Esophagus squamous epithelium (tissue), 5 donors: Measurements from ENCODE around the gene DDX55. TPM values are rescaled to one million over a fixed set of nuclear protein-coding genes. Genes with fewer than 3 reads are reported as not detected.

Experiments used
- DNase-seq: peaks from one replicate; lab custom pipeline; 2025; lab: John Stamatoyannopoulos, UW
- H3K27ac ChIP-seq, 4 donors: fragments of 200-600 bp; sonication (generic); one replicate each; pipeline ENCODE4 v1.5.1; 2016 to 2019; ENCODE audit warnings: mild to moderate bottlenecking in 1 of 4
- H3K27me3 ChIP-seq, 4 donors: fragments of 200-600 bp; sonication (generic); 1 replicate in 3 of 4; 2 replicates in 1 of 4; pipeline versions ENCODE4 v1.5.1 to v1.6.0; 2017 to 2021; ENCODE audit warnings: antibody characterized with exemption in 1 of 4
- H3K36me3 ChIP-seq, 3 donors: fragments of 200-600 bp; sonication (generic); one replicate each; pipeline ENCODE4 v1.5.1; 2016 to 2019
- H3K4me1 ChIP-seq, 3 donors: fragments of 200-600 bp; sonication (generic); one replicate each; pipeline ENCODE4 v1.5.1; 2017 to 2019
- H3K4me3 ChIP-seq, 4 donors: fragments of 200-600 bp; sonication (generic); 1 replicate in 3 of 4; 2 replicates in 1 of 4; pipeline ENCODE4 v1.5.1; 2016 to 2019; ENCODE audit warnings: mild to moderate bottlenecking in 2 of 4, moderate library complexity in 1 of 4
- H3K9me3 ChIP-seq, 3 donors: fragments of 200-600 bp; sonication (generic); one replicate each; pipeline ENCODE4 v1.5.1; 2016 to 2019
- POLR2A ChIP-seq, 4 donors: fragments of 450-650 bp; IDR thresholded peaks; one replicate each; pipeline ENCODE4 v1.6.1; 2017; ENCODE audit warnings: antibody characterized with exemption in 4 of 4, mild to moderate bottlenecking in 4 of 4, moderate library complexity in 3 of 4
- WGBS, 2 donors: methylation state at CpG; one replicate each; pipeline ENCODE4 v1.1.5; 2018; 5-methylcytosine and 5-hydroxymethylcytosine counted together
- intact Hi-C: fragments of 100-400 bp; cut with DNase I; formaldehyde crosslinking; loops from one replicate; pipeline ENCODE4 v1.15.0; 2022
- small RNA-seq, 4 donors: library from RNA; depleted of rRNA; stranded (forward); fragments of <200 nt; gene quantifications; one replicate each; pipeline ENCODE3, GENCODE V24; 2016
- total RNA-seq, 4 donors: library from RNA; depleted of rRNA; stranded (reverse); fragments of >200 nt; gene quantifications; one replicate each; pipeline ENCODE4 v1.1.0, GENCODE V29; 2016
- TF ChIP-seq, protein P1 (sequence below), 6 experiments: fragments of 450-650 bp in 4 of 6; fragments of 200-600 bp in 2 of 6; sonication (generic) in 2 of 6; IDR thresholded peaks; one replicate each; pipeline ENCODE4 v1.5.1; 2016 to 2019; ENCODE audit warnings: antibody characterized with exemption in 6 of 6, mild to moderate bottlenecking in 4 of 6, moderate library complexity in 4 of 6
- donor health status: DM: yes; HTN: yes; CAD: no.

Gene DDX55
- total RNA-seq, 4 donors from 2014 or later: 18.7 to 28.3 (median 20.3) TPM

DNA sequence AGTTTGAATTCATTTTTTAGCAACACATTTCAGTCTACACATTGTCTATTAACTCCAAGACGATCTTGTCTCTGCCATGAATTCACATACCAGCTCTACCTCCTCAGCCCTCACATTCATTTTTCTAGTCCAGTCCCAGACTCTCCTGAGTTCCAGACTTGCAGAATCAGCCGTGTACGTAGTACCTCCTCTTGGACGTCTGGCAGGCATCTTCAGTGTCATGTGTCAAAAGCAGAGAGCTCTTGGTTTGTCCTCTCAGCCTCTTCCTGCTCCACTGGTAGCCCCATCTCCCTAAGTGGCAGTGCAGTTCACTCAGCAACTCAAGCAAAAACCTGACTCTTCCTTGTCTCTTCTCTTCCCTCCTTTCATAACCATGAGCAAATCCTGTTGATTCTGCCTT is 54.5 kb downstream of the DDX55 start:
- no peak for TF ChIP-seq POLR2A (IDR thresholded peaks at IDR 0.05)
- TF ChIP-seq, protein P1, sequence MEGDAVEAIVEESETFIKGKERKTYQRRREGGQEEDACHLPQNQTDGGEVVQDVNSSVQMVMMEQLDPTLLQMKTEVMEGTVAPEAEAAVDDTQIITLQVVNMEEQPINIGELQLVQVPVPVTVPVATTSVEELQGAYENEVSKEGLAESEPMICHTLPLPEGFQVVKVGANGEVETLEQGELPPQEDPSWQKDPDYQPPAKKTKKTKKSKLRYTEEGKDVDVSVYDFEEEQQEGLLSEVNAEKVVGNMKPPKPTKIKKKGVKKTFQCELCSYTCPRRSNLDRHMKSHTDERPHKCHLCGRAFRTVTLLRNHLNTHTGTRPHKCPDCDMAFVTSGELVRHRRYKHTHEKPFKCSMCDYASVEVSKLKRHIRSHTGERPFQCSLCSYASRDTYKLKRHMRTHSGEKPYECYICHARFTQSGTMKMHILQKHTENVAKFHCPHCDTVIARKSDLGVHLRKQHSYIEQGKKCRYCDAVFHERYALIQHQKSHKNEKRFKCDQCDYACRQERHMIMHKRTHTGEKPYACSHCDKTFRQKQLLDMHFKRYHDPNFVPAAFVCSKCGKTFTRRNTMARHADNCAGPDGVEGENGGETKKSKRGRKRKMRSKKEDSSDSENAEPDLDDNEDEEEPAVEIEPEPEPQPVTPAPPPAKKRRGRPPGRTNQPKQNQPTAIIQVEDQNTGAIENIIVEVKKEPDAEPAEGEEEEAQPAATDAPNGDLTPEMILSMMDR (IDR thresholded peaks at IDR 0.05): no peak
- 80 to 86% methylated on average over 4 of the region's 4 CpGs for WGBS, 2 donors

DNA sequence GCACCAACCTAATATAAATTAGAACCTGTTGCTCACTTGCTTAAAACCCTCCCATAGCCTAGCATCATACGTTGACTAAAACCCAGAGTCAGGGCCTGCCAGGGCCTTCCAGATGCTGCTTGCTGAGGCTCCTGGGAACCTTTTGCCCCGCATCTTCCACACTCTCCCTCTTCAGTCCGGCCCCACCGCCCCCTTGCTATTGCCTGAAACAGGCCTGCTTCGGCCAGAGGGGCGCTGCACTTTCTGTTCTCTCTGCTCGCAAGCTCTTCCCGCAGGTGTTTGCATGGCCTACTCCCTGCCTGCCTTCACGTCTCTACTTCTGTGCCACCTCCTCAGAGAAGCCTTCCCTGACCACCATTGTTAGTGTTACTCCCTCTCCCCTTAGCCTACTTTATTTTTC is 55.3 kb downstream of the DDX55 start:
- intact Hi-C loops: no loop called here
- no peak for DNase-seq
- H3K9me3 ChIP-seq: no peaks in the 10 kb centered on the region
- H3K36me3 ChIP-seq: peaks cover 0 to 71% (median 8%) of the 10 kb centered on the region in 3 donors
- H3K27me3 ChIP-seq: no peaks in the 10 kb centered on the region
- H3K27ac ChIP-seq: no peak overlapping the region
- TF ChIP-seq POLR2A (IDR thresholded peaks at IDR 0.05): no peak
- TF ChIP-seq, protein P1 (IDR thresholded peaks at IDR 0.05): no peak
- H3K4me3 ChIP-seq: no peak overlapping the region
- H3K4me1 ChIP-seq: peaks cover 0 to 19% (median 5%) of the 10 kb centered on the region in 3 donors
- 92 to 95% methylated on average over 9 of the region's 9 CpGs for WGBS, 2 donors

More for the DNA sequence above, 54.5 kb downstream of the DDX55 start:
- H3K4me1 ChIP-seq: peaks cover 0 to 14% (median 5%) of the 10 kb centered on the region in 3 donors
- H3K36me3 ChIP-seq: peaks cover 0 to 80% (median 12%) of the 10 kb centered on the region in 3 donors
- no peak overlapping the region for H3K4me3 ChIP-seq
- H3K9me3 ChIP-seq: no peaks in the 10 kb centered on the region
- intact Hi-C loops: no loop called here
- H3K27me3 ChIP-seq: no peaks in the 10 kb centered on the region
- no peak overlapping the region for H3K27ac ChIP-seq
- no peak for DNase-seq

DNA sequence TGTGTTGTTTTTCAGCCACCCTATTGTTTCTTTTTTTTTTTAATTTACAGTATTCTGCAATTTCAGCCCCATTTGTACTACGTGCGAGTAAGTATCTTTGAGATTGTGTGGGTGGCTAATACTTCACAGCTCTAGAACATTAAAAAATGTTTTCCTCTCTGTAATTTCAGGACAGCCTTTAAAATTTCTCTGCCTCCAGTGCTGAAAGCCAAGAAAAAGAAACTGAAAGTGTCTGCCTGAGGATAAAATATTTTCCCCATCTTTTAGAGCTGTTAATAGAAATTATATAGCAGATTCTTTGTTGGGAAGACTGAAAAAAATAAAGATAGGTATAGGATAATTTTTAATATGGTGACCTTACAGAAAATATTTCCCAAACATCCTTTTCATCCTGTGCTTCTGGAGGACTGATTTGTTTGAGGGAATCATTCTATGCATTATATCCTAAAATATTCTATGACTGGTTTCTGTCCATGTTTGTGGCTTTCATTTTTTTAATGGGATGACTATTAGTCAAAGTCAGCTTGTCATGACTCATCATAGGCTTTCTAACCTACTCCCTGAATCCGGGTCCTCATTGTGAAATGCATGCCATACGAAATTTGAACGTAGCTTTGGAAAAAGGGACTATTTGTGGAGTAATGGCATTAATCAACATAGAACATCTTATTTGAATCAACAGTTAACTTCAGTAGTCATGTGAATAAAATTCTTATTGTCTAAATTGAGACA is 58.3 kb downstream of the DDX55 start:
- Histone ChIP-seq H3K4me1 (peaks cover 0 to 19% (median 5%) of the 10 kb centered on the region in 3 donors), H3K27me3 (no peaks in the 10 kb centered on the region), H3K27ac (peak overlapping the region in 3 of 4 donors; percentile 16 to 54 (median 34)), H3K4me3 (no peak overlapping the region), H3K9me3 (no peaks in the 10 kb centered on the region), H3K36me3 (peaks cover 0 to 61% (median 8%) of the 10 kb centered on the region in 3 donors)
- WGBS, 2 donors: 45 to 47% methylated on average over 5 of the region's 5 CpGs
- intact Hi-C loops: no loop called here
- no peak for DNase-seq
- no peak for TF ChIP-seq POLR2A (IDR thresholded peaks at IDR 0.05)
- TF ChIP-seq, protein P1 (IDR thresholded peaks at IDR 0.05): no peak

DNA sequence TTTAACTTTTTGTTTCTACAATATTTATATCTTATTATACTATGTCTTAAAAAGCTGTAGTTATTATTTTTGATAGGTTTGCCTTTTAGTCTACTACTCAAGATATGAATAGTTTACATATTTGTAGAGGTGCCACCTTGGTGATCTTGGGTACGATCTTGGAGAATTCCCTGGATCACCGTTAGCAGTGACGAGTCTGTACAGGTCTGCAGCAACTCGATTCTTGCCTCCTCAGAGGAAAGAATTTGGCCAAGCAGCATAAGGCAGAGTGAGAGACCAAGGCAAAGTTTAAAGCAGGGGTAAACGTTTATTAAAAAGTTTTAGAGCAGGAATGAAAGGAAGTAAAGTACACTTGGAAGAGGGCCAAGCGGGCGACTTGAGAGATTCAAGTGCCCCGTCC is 65.9 kb downstream of the DDX55 start:
- no peak overlapping the region for H3K27ac ChIP-seq
- no peak for TF ChIP-seq POLR2A (IDR thresholded peaks at IDR 0.05)
- TF ChIP-seq, protein P1 (IDR thresholded peaks at IDR 0.05): no peak
- peak overlapping the region in 1 of 4 donors; percentile 34 for H3K4me3 ChIP-seq
- H3K36me3 ChIP-seq: peaks cover 0 to 10% (median 0%) of the 10 kb centered on the region in 3 donors
- intact Hi-C loops: no loop called here
- no peaks in the 10 kb centered on the region for H3K27me3 ChIP-seq
- WGBS, 2 donors: 30 to 46% methylated on average over 8 of the region's 8 CpGs
- no peak for DNase-seq
- H3K9me3 ChIP-seq: no peaks in the 10 kb centered on the region
- H3K4me1 ChIP-seq: peaks cover 9 to 27% (median 16%) of the 10 kb centered on the region in 3 donors

Small RNA genes lying within 50 kb of the gene (small RNA-seq; reads per million reads assigned to genes)
- gene SNORA9B: 0 to 0.74 (median 0.35) reads per million in 4 donors

Other genes with a start within 250 kb of the DDX55 start
- gene SBNO1, start 237.3 kb upstream of the DDX55 start, total RNA-seq: 10 to 100 TPM; 16.8 to 26.1 (median 23.0) TPM
- 10 to 100 TPM; 54.8 to 69.1 (median 68.4) TPM for gene KMT5A, start 218.0 kb upstream of the DDX55 start, total RNA-seq
- 1 to 10 TPM; 1.3 to 5.7 (median 3.7) TPM for gene RILPL2, start 165.4 kb upstream of the DDX55 start, total RNA-seq
- gene SNRNP35, start 144.0 kb upstream of the DDX55 start, total RNA-seq: 10 to 100 TPM; 12.3 to 21.6 (median 13.7) TPM
- gene RILPL1, start 68.4 kb upstream of the DDX55 start, total RNA-seq: 10 to 100 TPM in 1 of 4 donors, 1 to 10 TPM in 3; 4.6 to 14.5 (median 7.0) TPM
- 100 to 1,000 TPM; 123 to 179 (median 146) TPM for gene TMED2, start 17.5 kb upstream of the DDX55 start, total RNA-seq
- 100 to 1,000 TPM in 3 of 4 donors, 10 to 100 TPM in 1; 79.3 to 123 (median 104) TPM for gene EIF2B1, start 31.6 kb downstream of the DDX55 start, total RNA-seq
- 10 to 100 TPM; 20.6 to 50.2 (median 26.1) TPM for gene GTF2H3, start 31.7 kb downstream of the DDX55 start, total RNA-seq
- 1 to 10 TPM; 3.0 to 5.9 (median 3.2) TPM for gene TCTN2, start 69.0 kb downstream of the DDX55 start, total RNA-seq
- 10 to 100 TPM; 11.8 to 27.5 (median 15.5) TPM for gene ATP6V0A2, start 110.3 kb downstream of the DDX55 start, total RNA-seq
- not detected for gene DNAH10, start 160.2 kb downstream of the DDX55 start, total RNA-seq